CD4-positive, alpha-beta memory T cell (primary cell): Measurements from ENCODE around the gene RFC1. TPM values are rescaled to one million over a fixed set of nuclear protein-coding genes. Genes with fewer than 3 reads are reported as not detected.
"Not testable (repeated sequence)": the region's sequence is repeated elsewhere in the genome, so short reads cannot be mapped to it uniquely, and the experiment has no call there.

ENCODE experiments used
- CTCF ChIA-PET: fragments of 350-600 bp; sonication (Branson Sonifier 250); formaldehyde crosslinking; loops from one replicate; lab custom pipeline; 2021; ENCODE audit warnings: inconsistent platforms; ENCODE audit not compliant: partially characterized antibody; lab: Charles Lee
- POLR2A ChIA-PET: fragments of 350-600 bp; sonication (Branson Sonifier 250); formaldehyde crosslinking; loops from one replicate; lab custom pipeline; 2021; ENCODE audit not compliant: partially characterized antibody; lab: Charles Lee
- DNase-seq, 5 donors: peaks; one replicate each; pipeline versions ENCODE4 v3.0.0 to v3.0.0-alpha.2; 2020 to 2022; ENCODE audit warnings: mixed read lengths in 1 of 5
- H3K27ac ChIP-seq: one replicate; pipeline ENCODE4 v1.7.0; 2013; ENCODE audit warnings: low read depth, low read length
- H3K27me3 ChIP-seq: 2 replicates; pipeline ENCODE4 v1.7.0; 2013; ENCODE audit warnings: mild to moderate bottlenecking, low read length, moderate library complexity; ENCODE audit not compliant: insufficient read depth
- H3K36me3 ChIP-seq: 2 replicates; pipeline ENCODE4 v1.7.0; 2013; ENCODE audit warnings: mild to moderate bottlenecking, low read length, moderate library complexity; ENCODE audit not compliant: insufficient read depth
- H3K4me1 ChIP-seq: 2 replicates; pipeline ENCODE4 v1.7.0; 2013; ENCODE audit warnings: mild to moderate bottlenecking, low read length, moderate library complexity; ENCODE audit not compliant: insufficient read depth
- H3K4me3 ChIP-seq, 2 donors: one replicate each; pipeline ENCODE4 v1.7.0; 2013; ENCODE audit warnings: low read length in 2 of 2, mild to moderate bottlenecking in 1 of 2
- H3K9me3 ChIP-seq, 2 donors: one replicate each; pipeline ENCODE4 v1.7.0; 2013; ENCODE audit warnings: low read length in 2 of 2, control low read depth in 1 of 2; ENCODE audit not compliant: control insufficient read depth in 1 of 2
- H3K27ac Mint-ChIP-seq, 7 donors: one replicate each; pipeline ENCODE4 v1.8.0; 2020 to 2021; ENCODE audit warnings: mixed read lengths in 7 of 7, mild to moderate bottlenecking in 6 of 7, inconsistent platforms in 3 of 7, moderate library complexity in 3 of 7
- H3K27me3 Mint-ChIP-seq, 2 donors: one replicate each; pipeline ENCODE4 v1.8.0; 2020 to 2021; ENCODE audit warnings: mixed read lengths in 2 of 2
- H3K36me3 Mint-ChIP-seq, 2 donors: one replicate each; pipeline ENCODE4 v1.8.0; 2020 to 2021; ENCODE audit warnings: mixed read lengths in 2 of 2, inconsistent platforms in 1 of 2, mild to moderate bottlenecking in 1 of 2
- H3K4me1 Mint-ChIP-seq, 4 donors: one replicate each; pipeline ENCODE4 v1.8.0; 2020 to 2021; ENCODE audit warnings: mixed read lengths in 4 of 4, mild to moderate bottlenecking in 1 of 4
- H3K4me3 Mint-ChIP-seq, 8 donors: one replicate each; pipeline ENCODE4 v1.8.0; 2020 to 2021; ENCODE audit warnings: mixed read lengths in 8 of 8, mild to moderate bottlenecking in 7 of 8, moderate library complexity in 6 of 8, inconsistent platforms in 3 of 8
- H3K9me3 Mint-ChIP-seq, 8 donors: one replicate each; pipeline ENCODE4 v1.8.0; 2020 to 2021; ENCODE audit warnings: mixed read lengths in 8 of 8, mild to moderate bottlenecking in 5 of 8, inconsistent platforms in 3 of 8, moderate library complexity in 1 of 8
- intact Hi-C: fragments of 100-400 bp; cut with micrococcal nuclease; formaldehyde crosslinking; loops from one replicate; pipeline ENCODE4 v1.15.1; 2023
- polyA plus RNA-seq, 2 donors: library from polyadenylated mRNA; unstranded; fragments of 300-500 nt; fragmentation: Illumina TruSeq; gene quantifications; one replicate each; pipeline ENCODE4 v1.2.3, GENCODE V29; 2021
- total RNA-seq, 2 experiments: library from RNA; stranded (reverse); gene quantifications; one replicate each; pipeline ENCODE4 v1.2.3, GENCODE V29; 2021

Gene RFC1
- total and polyA plus RNA-seq, 4 experiments from 2014 or later = 6.2 to 70.6 (median 54.3) TPM

GRCh38 chr4:39279416-39279815, 86.7 kb downstream of the RFC1 start:
- H3K36me3 ChIP-seq = no peaks in the 10 kb centered on the region
- no peaks in the 10 kb centered on the region for H3K27me3 ChIP-seq
- peaks cover 0 to 4% (median 0%) of the 10 kb centered on the region in 8 donors for H3K9me3 Mint-ChIP-seq
- H3K4me3 Mint-ChIP-seq = no peak overlapping the region
- peaks cover 26 to 28% of the 10 kb centered on the region in 2 donors for H3K36me3 Mint-ChIP-seq
- H3K4me3 ChIP-seq = no peak overlapping the region
- no peak for DNase-seq
- no peak overlapping the region for H3K27ac Mint-ChIP-seq
- CTCF ChIA-PET = no interaction called here
- H3K27ac ChIP-seq = no peak overlapping the region
- H3K9me3 ChIP-seq = no peaks in the 10 kb centered on the region
- no peaks in the 10 kb centered on the region for H3K4me1 Mint-ChIP-seq
- POLR2A ChIA-PET = no interaction called here
- H3K27me3 Mint-ChIP-seq = no peaks in the 10 kb centered on the region
- intact Hi-C loops = no loop called here
- no peaks in the 10 kb centered on the region for H3K4me1 ChIP-seq

- Mint-ChIP-seq H3K9me3 (peaks cover 0 to 4% (median 0%) of the 10 kb centered on the region in 8 donors), H3K27me3 (no peaks in the 10 kb centered on the region), H3K4me1 (no peaks in the 10 kb centered on the region), H3K4me3 (no peak overlapping the region), H3K36me3 (peaks cover 30 to 33% of the 10 kb centered on the region in 2 donors), H3K27ac (no peak overlapping the region)
- DNase-seq = no peak
- intact Hi-C loops = no loop called here
- ChIA-PET CTCF (no interaction called here), POLR2A (no interaction called here)
- Histone ChIP-seq H3K27me3 (no peaks in the 10 kb centered on the region), H3K36me3 (no peaks in the 10 kb centered on the region), H3K4me3 (no peak overlapping the region), H3K9me3 (no peaks in the 10 kb centered on the region), H3K27ac (no peak overlapping the region), H3K4me1 (no peaks in the 10 kb centered on the region)
Measured at GRCh38 chr4:39278476-39278875, 87.7 kb downstream of the RFC1 start.

- H3K9me3 Mint-ChIP-seq, H3K27me3 ChIP-seq, H3K27ac ChIP-seq, H3K4me1 ChIP-seq, H3K4me3 Mint-ChIP-seq, intact Hi-C loops, H3K27me3 Mint-ChIP-seq, H3K9me3 ChIP-seq, DNase-seq, H3K4me1 Mint-ChIP-seq, H3K27ac Mint-ChIP-seq, POLR2A ChIA-PET, H3K36me3 ChIP-seq, H3K4me3 ChIP-seq: not testable (repeated sequence)
- CTCF ChIA-PET = interaction anchor here (0.7 kb wide), 1 partner anchor 12 kb away, joined by 3 read pairs; no protein-coding TSS in a partner anchor
- peaks cover 36 to 41% of the 10 kb centered on the region in 2 donors for H3K36me3 Mint-ChIP-seq
Measured at GRCh38 chr4:39277661-39278060, 88.5 kb downstream of the RFC1 start.

- no peaks in the 10 kb centered on the region for H3K4me1 Mint-ChIP-seq
- Histone ChIP-seq H3K9me3 (no peaks in the 10 kb centered on the region), H3K36me3 (no peaks in the 10 kb centered on the region), H3K27ac (no peak overlapping the region), H3K4me1 (no peaks in the 10 kb centered on the region), H3K27me3 (no peaks in the 10 kb centered on the region), H3K4me3 (no peak overlapping the region)
- H3K27me3 Mint-ChIP-seq = no peaks in the 10 kb centered on the region
- ChIA-PET POLR2A (no interaction called here), CTCF (no interaction called here)
- H3K27ac Mint-ChIP-seq = peak overlapping the region in 1 of 7 donors; percentile 36
- H3K9me3 Mint-ChIP-seq = peaks cover 0 to 1% (median 0%) of the 10 kb centered on the region in 8 donors
- H3K4me3 Mint-ChIP-seq = no peak overlapping the region
- intact Hi-C loops = no loop called here
- DNase-seq = no peak
- peaks cover 46 to 50% of the 10 kb centered on the region in 2 donors for H3K36me3 Mint-ChIP-seq
Measured at GRCh38 chr4:39274503-39274902, 91.7 kb downstream of the RFC1 start.

- ChIA-PET CTCF (no interaction called here), POLR2A (no interaction called here)
- Histone ChIP-seq H3K27me3 (no peaks in the 10 kb centered on the region), H3K27ac (no peak overlapping the region), H3K36me3 (no peaks in the 10 kb centered on the region), H3K9me3 (no peaks in the 10 kb centered on the region), H3K4me1 (no peaks in the 10 kb centered on the region), H3K4me3 (no peak overlapping the region)
- Mint-ChIP-seq H3K4me1 (no peaks in the 10 kb centered on the region), H3K9me3 (peaks cover 0 to 1% (median 0%) of the 10 kb centered on the region in 8 donors), H3K36me3 (peaks cover 22 to 51% of the 10 kb centered on the region in 2 donors), H3K4me3 (no peak overlapping the region), H3K27ac (no peak overlapping the region), H3K27me3 (no peaks in the 10 kb centered on the region)
- intact Hi-C loops = no loop called here
- DNase-seq = no peak
Measured at GRCh38 chr4:39263895-39264294, 102.3 kb downstream of the RFC1 start.

GRCh38 chr4:39259571-39260330, 106.4 kb downstream of the RFC1 start:
- intact Hi-C loops = no loop called here
- H3K9me3 ChIP-seq = no peaks in the 10 kb centered on the region
- ChIA-PET CTCF (no interaction called here), POLR2A (no interaction called here)
- H3K27me3 Mint-ChIP-seq = no peaks in the 10 kb centered on the region
- H3K36me3 Mint-ChIP-seq = peaks cover 16 to 36% of the 10 kb centered on the region in 2 donors
- no peaks in the 10 kb centered on the region for H3K4me1 Mint-ChIP-seq
- no peaks in the 10 kb centered on the region for H3K36me3 ChIP-seq
- H3K4me3 ChIP-seq = no peak overlapping the region
- no peaks in the 10 kb centered on the region for H3K27me3 ChIP-seq
- DNase-seq = no peak
- H3K9me3 Mint-ChIP-seq = peaks cover 0 to 1% (median 0%) of the 10 kb centered on the region in 8 donors
- H3K4me3 Mint-ChIP-seq = no peak overlapping the region
- H3K27ac Mint-ChIP-seq = peak overlapping the region in 1 of 7 donors; percentile 62
- H3K27ac ChIP-seq = no peak overlapping the region
- no peaks in the 10 kb centered on the region for H3K4me1 ChIP-seq

- Mint-ChIP-seq H3K9me3 (no peaks in the 10 kb centered on the region), H3K27ac (no peak overlapping the region), H3K4me3 (no peak overlapping the region), H3K4me1 (no peaks in the 10 kb centered on the region), H3K36me3 (peaks cover 16 to 22% of the 10 kb centered on the region in 2 donors), H3K27me3 (no peaks in the 10 kb centered on the region)
- H3K9me3 ChIP-seq = no peaks in the 10 kb centered on the region
- H3K27me3 ChIP-seq = no peaks in the 10 kb centered on the region
- H3K4me3 ChIP-seq = no peak overlapping the region
- POLR2A ChIA-PET = no interaction called here
- H3K27ac ChIP-seq = no peak overlapping the region
- H3K4me1 ChIP-seq = no peaks in the 10 kb centered on the region
- CTCF ChIA-PET = no interaction called here
- intact Hi-C loops = no loop called here
- no peak for DNase-seq
- no peaks in the 10 kb centered on the region for H3K36me3 ChIP-seq
Measured at GRCh38 chr4:39256436-39256835, 109.7 kb downstream of the RFC1 start.
